Measurements from ENCODE around the gene LSM14A. TPM values are rescaled to one million over a fixed set of nuclear protein-coding genes. Genes with fewer than 3 reads are reported as not detected.

The LSM14A gene
- total and polyA plus RNA-seq, 4 donors, result 12.6 to 133 (median 48.0) TPM

GRCh38 chr19:34269489-34269888 is 97.2 kb downstream of the LSM14A start:
- Histone ChIP-seq H3K9ac (ENCODE audit: low read depth in 1 of 2, low read length in 2 of 2) (peak overlapping the region in 1 of 2 donors; percentile 36), H3K27me3 (ENCODE audit: control insufficient read depth in 4 of 4, insufficient read depth in 4 of 4, low read length in 3 of 4) (no peaks in the 10 kb centered on the region), H3K27ac (ENCODE audit: low read depth in 1 of 2, low read length in 2 of 2) (peak overlapping the region; percentile 52 to 68), H3K36me3 (ENCODE audit: control insufficient read depth in 4 of 4, insufficient read depth in 3 of 4, low read depth in 1 of 4, low read length in 3 of 4) (no peaks in the 10 kb centered on the region), H3K4me1 (ENCODE audit: control insufficient read depth in 4 of 4, insufficient read depth in 4 of 4, low read length in 3 of 4) (peaks cover 5 to 25% (median 13%) of the 10 kb centered on the region in 4 donors), H3K4me3 (ENCODE audit: low read depth in 1 of 3, low read length in 3 of 3) (no peak overlapping the region), H3K9me3 (ENCODE audit: control insufficient read depth in 4 of 4, low read length in 3 of 4) (no peaks in the 10 kb centered on the region)
- DNase-seq (ENCODE audit: low spot score), result no peak
- TF ChIP-seq, protein P1, sequence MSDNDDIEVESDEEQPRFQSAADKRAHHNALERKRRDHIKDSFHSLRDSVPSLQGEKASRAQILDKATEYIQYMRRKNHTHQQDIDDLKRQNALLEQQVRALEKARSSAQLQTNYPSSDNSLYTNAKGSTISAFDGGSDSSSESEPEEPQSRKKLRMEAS (IDR thresholded peaks at IDR 0.05), result no peak
- no peak for TF ChIP-seq ZBTB33 (IDR thresholded peaks at IDR 0.05)
- no peak for TF ChIP-seq RXRA (IDR thresholded peaks at IDR 0.05)
- TF ChIP-seq CTCF (IDR thresholded peaks at IDR 0.05; ENCODE audit: low read depth, low read length, missing input control), result no peak
- TF ChIP-seq NR2F2 (IDR thresholded peaks at IDR 0.05), result no peak
- TF ChIP-seq, protein P2, sequence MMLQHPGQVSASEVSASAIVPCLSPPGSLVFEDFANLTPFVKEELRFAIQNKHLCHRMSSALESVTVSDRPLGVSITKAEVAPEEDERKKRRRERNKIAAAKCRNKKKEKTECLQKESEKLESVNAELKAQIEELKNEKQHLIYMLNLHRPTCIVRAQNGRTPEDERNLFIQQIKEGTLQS (IDR thresholded peaks at IDR 0.05), result no peak
- TF ChIP-seq FOXA1 (IDR thresholded peaks at IDR 0.05), result no peak
- no peak for TF ChIP-seq EGR1 (IDR thresholded peaks at IDR 0.05; ENCODE audit: low read depth in 2 of 2)
- no peak for TF ChIP-seq SP1 (IDR thresholded peaks at IDR 0.05)
- TF ChIP-seq REST (IDR thresholded peaks at IDR 0.05), result no peak
- no peak for TF ChIP-seq FOXA2 (IDR thresholded peaks at IDR 0.05)
- TF ChIP-seq TAF1 (conservative IDR thresholded peaks at IDR 0.05), result no peak
- TF ChIP-seq HNF4A (conservative IDR thresholded peaks at IDR 0.05), result no peak
- no peak for TF ChIP-seq YY1 (IDR thresholded peaks at IDR 0.05)
- TF ChIP-seq RAD21 (IDR thresholded peaks at IDR 0.05), result no peak
- WGBS, result 17% methylated on average over 2 of the region's 2 CpGs

DNA sequence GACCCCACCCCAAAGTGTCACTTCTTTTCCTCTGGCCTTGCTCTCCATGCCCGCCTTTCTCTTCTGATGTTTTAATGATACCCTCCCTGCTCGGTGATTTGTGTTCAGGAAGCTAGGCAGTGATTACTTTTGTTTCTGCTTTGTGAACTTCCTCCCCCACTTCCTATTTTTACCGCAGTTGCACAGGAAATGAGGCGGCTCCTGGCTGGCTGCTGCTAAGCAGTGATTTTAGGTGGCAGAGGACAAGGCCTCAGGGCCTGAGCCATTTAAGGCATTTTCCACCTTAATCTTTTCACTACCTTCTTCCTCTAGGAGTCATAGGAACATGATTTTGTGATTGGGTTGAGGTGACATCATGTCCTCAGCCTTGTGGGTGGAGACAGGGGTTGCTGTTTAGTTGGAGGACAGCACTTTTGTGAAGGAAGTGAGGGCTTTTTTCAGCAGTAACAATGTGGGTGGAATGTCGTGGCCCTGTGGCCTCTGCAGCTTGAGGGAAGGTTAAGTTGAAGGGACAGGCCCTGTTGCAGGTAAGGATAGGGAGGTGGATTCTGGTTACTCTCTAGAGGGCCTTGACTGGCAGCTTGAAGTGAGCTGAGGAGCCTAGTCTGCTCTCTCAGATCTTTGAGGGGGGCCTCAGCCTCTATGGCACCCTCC is 97.8 kb downstream of the LSM14A start:
- H3K4me3 ChIP-seq (ENCODE audit: low read depth in 1 of 3, low read length in 3 of 3), result no peak overlapping the region
- H3K27ac ChIP-seq (ENCODE audit: low read depth in 1 of 2, low read length in 2 of 2), result peak overlapping the region; percentile 52 to 68
- H3K36me3 ChIP-seq (ENCODE audit: control insufficient read depth in 4 of 4, insufficient read depth in 3 of 4, low read depth in 1 of 4, low read length in 3 of 4), result no peaks in the 10 kb centered on the region
- no peak for DNase-seq (ENCODE audit: low spot score)
- H3K9ac ChIP-seq (ENCODE audit: low read depth in 1 of 2, low read length in 2 of 2), result peak overlapping the region in 1 of 2 donors; percentile 36
- WGBS, result 59% methylated on average over 5 of the region's 5 CpGs
- H3K9me3 ChIP-seq (ENCODE audit: control insufficient read depth in 4 of 4, low read length in 3 of 4), result no peaks in the 10 kb centered on the region
- H3K4me1 ChIP-seq (ENCODE audit: control insufficient read depth in 4 of 4, insufficient read depth in 4 of 4, low read length in 3 of 4), result peaks cover 5 to 25% (median 13%) of the 10 kb centered on the region in 4 donors
- no peaks in the 10 kb centered on the region for H3K27me3 ChIP-seq (ENCODE audit: control insufficient read depth in 4 of 4, insufficient read depth in 4 of 4, low read length in 3 of 4)
- peak; percentile 91 for TF ChIP-seq NR2F2 (IDR thresholded peaks at IDR 0.05)
- TF ChIP-seq HNF4G (IDR thresholded peaks at IDR 0.05), result no peak
- TF ChIP-seq RAD21 (IDR thresholded peaks at IDR 0.05), result peak; percentile 13 to 27
- TF ChIP-seq, protein P2 (IDR thresholded peaks at IDR 0.05), result no peak
- no peak for TF ChIP-seq REST (IDR thresholded peaks at IDR 0.05)
- TF ChIP-seq JUND (IDR thresholded peaks at IDR 0.05), result peak in 1 of 2 donors; percentile 24
- peak; percentile 35 for TF ChIP-seq YY1 (IDR thresholded peaks at IDR 0.05)
- TF ChIP-seq CTCF (IDR thresholded peaks at IDR 0.05; ENCODE audit: low read depth, low read length, missing input control), result no peak
- peak; percentile 68 for TF ChIP-seq SP1 (IDR thresholded peaks at IDR 0.05)
